ENCODE results near the gene CLEC12A. TPM values are rescaled to one million over a fixed set of nuclear protein-coding genes. Genes with fewer than 3 reads are reported as not detected.
"Not testable (repeated sequence)": the region's sequence is repeated elsewhere in the genome, so short reads cannot be mapped to it uniquely, and the experiment has no call there.

CLEC12A gene
- total RNA-seq, 2 donors from 2014 or later, result not detected

DNA sequence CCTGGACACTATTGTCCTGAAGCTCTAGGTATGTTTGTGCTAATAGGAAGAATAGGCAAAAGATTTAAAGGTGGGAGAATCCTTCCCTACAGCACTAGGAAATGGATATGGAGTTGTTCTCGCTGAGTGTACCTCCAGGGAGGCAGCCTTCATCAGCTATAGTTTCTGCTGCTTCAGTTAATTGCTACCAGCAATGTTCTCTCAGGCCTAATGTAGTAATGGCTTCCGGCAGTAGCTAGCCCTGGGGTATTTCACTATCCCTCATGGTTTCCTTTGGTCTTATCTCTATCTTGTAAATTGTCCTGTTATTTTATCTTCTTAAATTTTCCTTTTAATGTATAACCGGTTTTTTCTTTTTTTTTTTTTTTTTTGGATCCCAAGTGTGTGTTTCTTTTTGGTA lies 9.3 kb upstream of the CLEC12A start:
- TF ChIP-seq, protein P1, sequence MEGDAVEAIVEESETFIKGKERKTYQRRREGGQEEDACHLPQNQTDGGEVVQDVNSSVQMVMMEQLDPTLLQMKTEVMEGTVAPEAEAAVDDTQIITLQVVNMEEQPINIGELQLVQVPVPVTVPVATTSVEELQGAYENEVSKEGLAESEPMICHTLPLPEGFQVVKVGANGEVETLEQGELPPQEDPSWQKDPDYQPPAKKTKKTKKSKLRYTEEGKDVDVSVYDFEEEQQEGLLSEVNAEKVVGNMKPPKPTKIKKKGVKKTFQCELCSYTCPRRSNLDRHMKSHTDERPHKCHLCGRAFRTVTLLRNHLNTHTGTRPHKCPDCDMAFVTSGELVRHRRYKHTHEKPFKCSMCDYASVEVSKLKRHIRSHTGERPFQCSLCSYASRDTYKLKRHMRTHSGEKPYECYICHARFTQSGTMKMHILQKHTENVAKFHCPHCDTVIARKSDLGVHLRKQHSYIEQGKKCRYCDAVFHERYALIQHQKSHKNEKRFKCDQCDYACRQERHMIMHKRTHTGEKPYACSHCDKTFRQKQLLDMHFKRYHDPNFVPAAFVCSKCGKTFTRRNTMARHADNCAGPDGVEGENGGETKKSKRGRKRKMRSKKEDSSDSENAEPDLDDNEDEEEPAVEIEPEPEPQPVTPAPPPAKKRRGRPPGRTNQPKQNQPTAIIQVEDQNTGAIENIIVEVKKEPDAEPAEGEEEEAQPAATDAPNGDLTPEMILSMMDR (conservative IDR thresholded peaks at IDR 0.05), result no peak

DNA sequence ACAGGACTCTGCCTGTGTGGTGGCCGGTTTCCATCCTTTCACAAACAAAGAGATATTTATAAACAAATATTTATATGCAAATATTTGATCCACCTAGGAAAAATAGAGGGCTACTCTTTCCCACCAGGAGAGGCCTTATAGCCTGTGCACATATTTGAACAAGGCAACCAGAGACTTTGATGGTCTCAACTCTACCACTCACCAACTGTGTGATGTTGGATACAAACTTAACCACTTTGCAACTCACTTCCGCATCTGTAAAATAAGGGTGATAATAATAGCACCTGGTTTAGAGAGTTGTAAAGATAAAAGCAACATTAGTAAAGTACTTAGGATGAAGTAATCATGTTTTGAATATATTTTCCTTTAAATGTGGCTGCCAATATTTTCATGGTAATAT lies 1.5 kb upstream of the CLEC12A start:
- no peaks in the 10 kb centered on the region for H3K27me3 ChIP-seq (ENCODE audit: control insufficient read depth, insufficient read depth, low read length, poor library complexity, severe bottlenecking)
- Mint-ChIP-seq H3K36me3 (ENCODE audit: low read depth) (peaks cover 2% of the 10 kb centered on the region), H3K27ac (no peak overlapping the region), H3K9me3 (peaks cover 23% of the 10 kb centered on the region), H3K4me1 (no peaks in the 10 kb centered on the region), H3K4me3 (no peak overlapping the region), H3K27me3 (ENCODE audit: insufficient read depth) (no peaks in the 10 kb centered on the region)
- WGBS, 2 experiments (ENCODE audit: insufficient coverage in 1 of 2, insufficient read length in 1 of 2), result 86% methylated on average over 1 of the region's 2 CpGs; no CpG with 5 or more reads in 1 of the 2 experiments
- no peak for DNase-seq
- no peaks in the 10 kb centered on the region for H3K4me1 ChIP-seq (ENCODE audit: control insufficient read depth, insufficient read depth, low read length)
- peaks cover 1% of the 10 kb centered on the region for H3K9me3 ChIP-seq (ENCODE audit: control insufficient read depth, low read length)
- H3K4me3 ChIP-seq (ENCODE audit: low read length), result no peak overlapping the region
- H3K9ac ChIP-seq (ENCODE audit: extremely low read depth, low read length, poor library complexity, severe bottlenecking), result no peak overlapping the region
- H3K36me3 ChIP-seq (ENCODE audit: control insufficient read depth, insufficient read depth, low read length), result no peaks in the 10 kb centered on the region
- H3K27ac ChIP-seq (ENCODE audit: low read depth, low read length), result no peak overlapping the region
- TF ChIP-seq, protein P1 (conservative IDR thresholded peaks at IDR 0.05), result no peak

More for the DNA sequence above, 9.3 kb upstream of the CLEC12A start:
- no peak for DNase-seq
- no peak overlapping the region for H3K27ac ChIP-seq (ENCODE audit: low read depth, low read length)
- Mint-ChIP-seq H3K27me3 (ENCODE audit: insufficient read depth) (no peaks in the 10 kb centered on the region), H3K4me3 (no peak overlapping the region), H3K27ac (no peak overlapping the region), H3K4me1 (peaks cover 38% of the 10 kb centered on the region), H3K9me3 (peaks cover 8% of the 10 kb centered on the region), H3K36me3 (ENCODE audit: low read depth) (no peaks in the 10 kb centered on the region)
- no peaks in the 10 kb centered on the region for H3K9me3 ChIP-seq (ENCODE audit: control insufficient read depth, low read length)
- no peak overlapping the region for H3K4me3 ChIP-seq (ENCODE audit: low read length)
- no peak overlapping the region for H3K9ac ChIP-seq (ENCODE audit: extremely low read depth, low read length, poor library complexity, severe bottlenecking)
- WGBS, 2 experiments (ENCODE audit: insufficient coverage in 1 of 2, insufficient read length in 1 of 2), result 100% methylated on average over 1 to 2 of the region's 3 CpGs
- H3K27me3 ChIP-seq (ENCODE audit: control insufficient read depth, insufficient read depth, low read length, poor library complexity, severe bottlenecking), result no peaks in the 10 kb centered on the region
- peaks cover 14% of the 10 kb centered on the region for H3K4me1 ChIP-seq (ENCODE audit: control insufficient read depth, insufficient read depth, low read length)
- no peaks in the 10 kb centered on the region for H3K36me3 ChIP-seq (ENCODE audit: control insufficient read depth, insufficient read depth, low read length)

DNA sequence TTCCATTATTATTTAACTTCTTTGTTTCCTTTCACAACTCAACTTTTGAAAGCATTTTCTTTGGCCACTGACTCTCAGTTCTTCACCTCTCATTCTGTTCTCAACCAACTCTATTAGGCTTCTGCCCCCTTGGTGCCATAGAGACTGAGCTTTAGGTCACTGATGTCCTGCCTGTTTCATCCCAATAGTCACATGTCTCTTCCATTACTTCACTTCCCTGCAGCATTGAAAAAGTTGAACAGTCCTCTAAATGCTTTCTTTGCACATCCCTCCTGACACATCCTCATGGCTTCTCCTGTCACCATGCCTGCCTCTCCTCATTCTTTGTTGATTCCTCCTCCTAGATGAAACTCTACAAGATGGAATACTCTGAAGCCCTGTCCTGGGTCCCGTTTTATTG lies 2.7 kb downstream of the CLEC12A start:
- 86% methylated on average over 1 of the region's 1 CpG; no CpG with 5 or more reads in 1 of the 2 experiments for WGBS, 2 experiments (ENCODE audit: insufficient coverage in 1 of 2, insufficient read length in 1 of 2)
- Mint-ChIP-seq H3K36me3 (ENCODE audit: low read depth) (peaks cover 7% of the 10 kb centered on the region), H3K27me3 (ENCODE audit: insufficient read depth) (no peaks in the 10 kb centered on the region), H3K9me3 (peaks cover 31% of the 10 kb centered on the region), H3K27ac (no peak overlapping the region), H3K4me1 (no peaks in the 10 kb centered on the region), H3K4me3 (no peak overlapping the region)
- no peak overlapping the region for H3K4me3 ChIP-seq (ENCODE audit: low read length)
- TF ChIP-seq, protein P1 (conservative IDR thresholded peaks at IDR 0.05), result no peak
- H3K27me3 ChIP-seq (ENCODE audit: control insufficient read depth, insufficient read depth, low read length, poor library complexity, severe bottlenecking), result no peaks in the 10 kb centered on the region
- no peaks in the 10 kb centered on the region for H3K4me1 ChIP-seq (ENCODE audit: control insufficient read depth, insufficient read depth, low read length)
- no peak for DNase-seq
- H3K9ac ChIP-seq (ENCODE audit: extremely low read depth, low read length, poor library complexity, severe bottlenecking), result no peak overlapping the region
- H3K9me3 ChIP-seq (ENCODE audit: control insufficient read depth, low read length), result peaks cover 16% of the 10 kb centered on the region
- no peaks in the 10 kb centered on the region for H3K36me3 ChIP-seq (ENCODE audit: control insufficient read depth, insufficient read depth, low read length)
- no peak overlapping the region for H3K27ac ChIP-seq (ENCODE audit: low read depth, low read length)

DNA sequence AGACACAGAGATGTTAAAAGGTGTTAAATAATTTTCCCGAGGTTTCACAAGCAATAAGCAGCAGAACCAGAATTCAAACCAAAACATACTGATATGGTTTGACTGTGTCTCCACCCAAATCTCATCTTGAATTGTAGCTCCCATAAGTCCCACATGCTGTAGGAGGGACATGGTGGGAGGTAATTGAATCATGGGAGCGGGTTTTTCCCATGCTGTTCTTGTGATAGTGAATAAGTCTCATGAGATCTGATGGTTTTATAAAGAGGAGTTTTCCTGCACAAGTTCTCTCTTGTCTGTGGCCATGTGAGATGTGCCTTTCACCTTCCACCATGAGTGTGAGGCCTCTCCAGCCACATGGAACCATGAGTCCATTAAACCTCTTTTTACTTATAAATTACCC lies 3.5 kb downstream of the CLEC12A start:
- peaks cover 31% of the 10 kb centered on the region for H3K9me3 Mint-ChIP-seq
- not testable (repeated sequence) for H3K4me3 Mint-ChIP-seq; DNase-seq; H3K27me3 ChIP-seq (ENCODE audit: control insufficient read depth, insufficient read depth, low read length, poor library complexity, severe bottlenecking); H3K4me1 ChIP-seq (ENCODE audit: control insufficient read depth, insufficient read depth, low read length); H3K9ac ChIP-seq (ENCODE audit: extremely low read depth, low read length, poor library complexity, severe bottlenecking); H3K36me3 ChIP-seq (ENCODE audit: control insufficient read depth, insufficient read depth, low read length); H3K4me3 ChIP-seq (ENCODE audit: low read length); H3K36me3 Mint-ChIP-seq (ENCODE audit: low read depth); H3K27me3 Mint-ChIP-seq (ENCODE audit: insufficient read depth); H3K27ac Mint-ChIP-seq; H3K27ac ChIP-seq (ENCODE audit: low read depth, low read length); H3K4me1 Mint-ChIP-seq
- 85 to 100% methylated on average over 2 of the region's 2 CpGs for WGBS, 2 experiments (ENCODE audit: insufficient coverage in 1 of 2, insufficient read length in 1 of 2)
- H3K9me3 ChIP-seq (ENCODE audit: control insufficient read depth, low read length), result peaks cover 16% of the 10 kb centered on the region
